Adrenal gland (tissue), 12 donors: ENCODE results near the gene CEP112. TPM values are rescaled to one million over a fixed set of nuclear protein-coding genes. Genes with fewer than 3 reads are reported as not detected.

Experiments
- DNase-seq, 7 donors: peaks; one replicate each; pipeline ENCODE4 v3.0.0-alpha.2; 2019 to 2020
- H3K27ac ChIP-seq, 5 donors: fragments of 200-600 bp; sonication (generic) in 4 of 5; 1 replicate in 3 of 5; 2 replicates in 2 of 5; pipeline versions ENCODE4 v1.5.1 to v1.8.0; 2016 to 2020; ENCODE audit warnings: mild to moderate bottlenecking in 1 of 5
- H3K27me3 ChIP-seq: fragments of 200-600 bp; 2 replicates; pipeline ENCODE4 v1.8.0; 2021
- H3K36me3 ChIP-seq, 2 donors: fragments of 200-600 bp; replicated peaks in 1 of 2; 1 replicate in 1 of 2; 2 replicates in 1 of 2; pipeline versions ENCODE4 v1.5.1 to v1.8.0; 2018 to 2022
- H3K4me1 ChIP-seq, 2 donors: fragments of 200-600 bp; replicated peaks in 1 of 2; 1 replicate in 1 of 2; 2 replicates in 1 of 2; pipeline versions ENCODE4 v1.5.1 to v1.8.0; 2018 to 2021
- H3K4me3 ChIP-seq, 4 donors: fragments of 200-600 bp; sonication (generic) in 3 of 4; one replicate each; pipeline ENCODE4 v1.5.1; 2016 to 2018
- H3K9me3 ChIP-seq, 3 donors: fragments of 200-600 bp; sonication (generic) in 1 of 3; replicated peaks in 1 of 3; 1 replicate in 2 of 3; 2 replicates in 1 of 3; pipeline versions ENCODE4 v1.5.1 to v1.8.0; 2016 to 2021
- CTCF ChIP-seq, 6 experiments: fragments of 450-650 bp in 4 of 6; fragments of 200-600 bp in 2 of 6; sonication (generic) in 1 of 6; IDR thresholded peaks; 1 replicate in 5 of 6; 2 replicates in 1 of 6; pipeline versions ENCODE4 v1.5.1 to v1.8.0; 2016 to 2021; ENCODE audit warnings: antibody characterized with exemption in 6 of 6, mild to moderate bottlenecking in 2 of 6, moderate library complexity in 1 of 6
- POLR2A ChIP-seq, 2 donors: fragments of 450-650 bp; IDR thresholded peaks; one replicate each; pipeline ENCODE4 v1.6.1; 2017; ENCODE audit warnings: antibody characterized with exemption in 2 of 2, mild to moderate bottlenecking in 2 of 2, moderate library complexity in 1 of 2
- WGBS, 4 donors: extraction: QIAGEN DNeasy Blood & Tissue Kit in 2 of 4; methylation state at CpG; one replicate each; pipeline versions ENCODE4 v1.1.5 to v1.1.7; 2013 to 2017; 5-methylcytosine and 5-hydroxymethylcytosine counted together
- intact Hi-C, 2 donors: fragments of 100-400 bp; cut with DNase I; formaldehyde crosslinking; loops; one replicate each; pipeline versions ENCODE4 v1.14.1 to v1.15.0; 2022 to 2023
- polyA plus RNA-seq, 3 donors: library from polyadenylated mRNA; stranded (reverse); fragments of 200-250 nt in 2 of 3; fragments of 350-450 nt in 1 of 3; fragmentation: Illumina TruSeq in 1 of 3; extraction: RNeasy Lipid Tissue Mini Kit (QIAGEN cat#74804) in 1 of 3; gene quantifications; one replicate each; pipeline ENCODE4 v1.2.3, GENCODE V29; 2013 to 2014
- total RNA-seq, 9 donors: library from RNA; depleted of rRNA in 4 of 9; stranded (reverse); fragments of >200 nt in 4 of 9; fragments of 120-200 nt in 1 of 9; fragmentation: NEBNext Ultra II Directional in 1 of 9; extraction: Animal tissue kit (Norgen Biotek cat#: 25700) in 1 of 9; gene quantifications; one replicate each; pipeline versions ENCODE4 v1.1.0 to v1.2.4, GENCODE V29; 2013 to 2023
- donor health status: healthy with polysubstance abuse.
- donor health status: Bipolar disorder and iron deficiency.
- donor health status: DM: yes; HTN: yes; CAD: no.
- donor health status: DM: no; HTN: no; CAD: no.
- donor health status: DM: no; HTN: no; CAD: no.
- donor health status: DM: yes; HTN: yes; CAD: no.

Gene CEP112
- total and polyA plus RNA-seq, 12 donors = 4.2 to 24.1 (median 9.6) TPM

DNA sequence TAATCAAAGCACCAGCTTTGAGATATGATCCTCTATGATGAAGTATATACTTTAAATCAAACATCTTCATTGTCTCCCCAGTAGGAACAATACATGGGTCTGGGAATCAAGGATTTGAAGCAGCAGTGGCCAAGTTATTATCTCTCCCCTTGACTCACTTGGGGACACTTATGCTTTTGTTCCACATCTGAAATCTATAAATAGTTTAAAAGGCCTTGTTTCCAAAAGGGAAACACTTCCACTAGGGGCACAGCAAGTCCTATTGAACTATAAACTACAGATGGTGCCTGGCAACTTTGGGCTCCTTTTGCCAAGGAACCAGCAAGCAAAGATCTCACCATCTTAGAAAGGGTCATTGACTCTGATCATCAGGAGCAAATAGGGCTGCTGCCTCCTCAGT, 16.0 kb upstream of the CEP112 start:
- no peaks in the 10 kb centered on the region for H3K27me3 ChIP-seq
- H3K27ac ChIP-seq = no peak overlapping the region
- TF ChIP-seq CTCF (IDR thresholded peaks at IDR 0.05) = no peak
- no peak for TF ChIP-seq POLR2A (IDR thresholded peaks at IDR 0.05)
- DNase-seq = no peak
- H3K9me3 ChIP-seq = no peaks in the 10 kb centered on the region
- intact Hi-C loops = no loop called here
- no peak overlapping the region for H3K4me3 ChIP-seq
- no peaks in the 10 kb centered on the region for H3K36me3 ChIP-seq
- no peaks in the 10 kb centered on the region for H3K4me1 ChIP-seq

GRCh38 chr17:66203274-66204015, 11.5 kb upstream of the CEP112 start:
- no peaks in the 10 kb centered on the region for H3K4me1 ChIP-seq
- no peak overlapping the region for H3K27ac ChIP-seq
- H3K4me3 ChIP-seq = no peak overlapping the region
- H3K36me3 ChIP-seq = no peaks in the 10 kb centered on the region
- H3K27me3 ChIP-seq = no peaks in the 10 kb centered on the region
- no peak for DNase-seq
- H3K9me3 ChIP-seq = no peaks in the 10 kb centered on the region
- intact Hi-C loops = loop anchor here in 1 of 2 donors (5.0 kb wide), 1 partner anchor 699 kb away; no protein-coding TSS in a partner anchor
- TF ChIP-seq CTCF (IDR thresholded peaks at IDR 0.05) = no peak
- TF ChIP-seq POLR2A (IDR thresholded peaks at IDR 0.05) = no peak
- WGBS, 4 donors = 80 to 89% (median 85%) methylated on average over 6 to 8 of the region's 8 CpGs

GRCh38 chr17:66200685-66201092, 8.8 kb upstream of the CEP112 start:
- no peaks in the 10 kb centered on the region for H3K4me1 ChIP-seq
- no peak overlapping the region for H3K4me3 ChIP-seq
- H3K9me3 ChIP-seq = no peaks in the 10 kb centered on the region
- H3K27me3 ChIP-seq = no peaks in the 10 kb centered on the region
- H3K36me3 ChIP-seq = no peaks in the 10 kb centered on the region
- peak; percentile 41 to 69 (median 55) for DNase-seq
- 0 to 6% (median 4%) methylated on average over 3 of the region's 3 CpGs for WGBS, 4 donors
- intact Hi-C loops = loop anchor here in 1 of 2 donors (5.0 kb wide), 1 partner anchor 702 kb away; no protein-coding TSS in a partner anchor
- no peak overlapping the region for H3K27ac ChIP-seq
- TF ChIP-seq POLR2A (IDR thresholded peaks at IDR 0.05) = no peak
- TF ChIP-seq CTCF (IDR thresholded peaks at IDR 0.05) = peak; percentile 28 to 94 (median 67)

GRCh38 chr17:66198242-66198641, 6.3 kb upstream of the CEP112 start:
- TF ChIP-seq CTCF (IDR thresholded peaks at IDR 0.05) = no peak
- TF ChIP-seq POLR2A (IDR thresholded peaks at IDR 0.05) = no peak
- Histone ChIP-seq H3K4me3 (no peak overlapping the region), H3K27me3 (no peaks in the 10 kb centered on the region), H3K9me3 (no peaks in the 10 kb centered on the region), H3K36me3 (no peaks in the 10 kb centered on the region), H3K27ac (no peak overlapping the region), H3K4me1 (no peaks in the 10 kb centered on the region)
- DNase-seq = no peak
- WGBS, 4 donors = 83 to 94% (median 91%) methylated on average over 8 of the region's 8 CpGs
- intact Hi-C loops = no loop called here
